Loucy (cell line): Measurements from ENCODE around the gene TMEM273.

ENCODE experiments used
- CTCF ChIP-seq: fragments of 200-600 bp; sonication (generic); conservative IDR thresholded peaks from 2 replicates; pipeline ENCODE4 v1.5.1; 2014; ENCODE audit warnings: mild to moderate bottlenecking, antibody characterized with exemption, low read length
- EZH2phosphoT487 ChIP-seq: fragments of 200-600 bp; IDR thresholded peaks from 2 replicates; pipeline ENCODE4 v1.6.1; 2018; ENCODE audit warnings: antibody characterized with exemption, mild to moderate bottlenecking, moderate library complexity, borderline replicate concordance

GRCh38 chr10:49237985-49238384 is 49.8 kb upstream of the TMEM273 start:
- TF ChIP-seq CTCF (no peak), EZH2phosphoT487 (no peak)
